SU-DHL-6 (cell line): ENCODE results near the gene LAPTM5.
A peak's percentile ranks its signal among the peaks of the same experiment; 100 is the strongest.

ENCODE experiments used
- H2AFZ ChIP-seq: fragments of 200-600 bp; sonication (generic); 2 replicates; pipeline ENCODE4 v1.6.1; 2014; ENCODE audit warnings: low read depth, mild to moderate bottlenecking, moderate library complexity, mixed read lengths, antibody characterized with exemption, low read length; ENCODE audit not compliant: severe bottlenecking
- H3F3A ChIP-seq: fragments of 200-600 bp; shearing (Covaris generic); 2 replicates; pipeline ENCODE4 v1.6.0; 2016; ENCODE audit warnings: antibody characterized with exemption, mild to moderate bottlenecking; ENCODE audit not compliant: insufficient read depth
- H3K27ac ChIP-seq: fragments of 200-600 bp; sonication (generic); 2 replicates; pipeline ENCODE4 v1.5.1; 2016; ENCODE audit warnings: low read depth, mild to moderate bottlenecking, low read length, moderate library complexity, mixed read lengths
- H3K27me3 ChIP-seq: fragments of 200-600 bp; sonication (generic), shearing (Covaris generic); 2 replicates; pipeline ENCODE4 v1.6.0; 2014; ENCODE audit warnings: mild to moderate bottlenecking, low read length
- H3K36me3 ChIP-seq: fragments of 200-600 bp; sonication (generic); 2 replicates; pipeline ENCODE4 v1.6.1; 2014; ENCODE audit warnings: mild to moderate bottlenecking, low read length, mixed read lengths
- H3K4me2 ChIP-seq: fragments of 300-600, 200-600 bp; shearing (Covaris generic), sonication (generic); 2 replicates; pipeline ENCODE4 v1.6.0; 2014; ENCODE audit warnings: low read length, low read depth, mild to moderate bottlenecking; ENCODE audit not compliant: poor library complexity, severe bottlenecking
- H3K4me3 ChIP-seq: fragments of 200-600 bp; sonication (generic); 2 replicates; pipeline ENCODE4 v1.5.1; 2014; ENCODE audit warnings: antibody characterized with exemption, low read length, mild to moderate bottlenecking, mixed read lengths; ENCODE audit not compliant: insufficient read depth, poor library complexity, severe bottlenecking
- H3K79me2 ChIP-seq: fragments of 200-600 bp; sonication (generic); 2 replicates; pipeline ENCODE4 v1.6.1; 2014; ENCODE audit warnings: mild to moderate bottlenecking, low read length, moderate library complexity; ENCODE audit not compliant: insufficient read depth
- H3K9ac ChIP-seq: fragments of 200-600 bp; sonication (generic); 2 replicates; pipeline ENCODE4 v1.7.0; 2014; ENCODE audit warnings: mild to moderate bottlenecking, low read length
- H3K9me2 ChIP-seq: fragments of 200-600 bp; sonication (generic); replicated peaks from 2 replicates; pipeline ENCODE4 v1.6.1; 2014; ENCODE audit warnings: low read length; ENCODE audit not compliant: insufficient read depth
- H3K9me3 ChIP-seq: fragments of 200-600 bp; sonication (generic); 2 replicates; pipeline ENCODE4 v1.6.1; 2014; ENCODE audit warnings: low read length, mixed read lengths; ENCODE audit not compliant: insufficient read depth
- H4K20me1 ChIP-seq: fragments of 200-600 bp; sonication (generic); 2 replicates; pipeline ENCODE4 v1.6.1; 2014; ENCODE audit warnings: low read depth, mild to moderate bottlenecking, antibody characterized with exemption, low read length, moderate library complexity, mixed read lengths
- CTCF ChIP-seq: fragments of 200-600 bp; sonication (generic); IDR thresholded peaks from one replicate; pipeline ENCODE4 v1.5.1; 2017; ENCODE audit warnings: antibody characterized with exemption, mild to moderate bottlenecking, low read length, moderate library complexity; ENCODE audit not compliant: insufficient read depth, poor library complexity, severe bottlenecking
- EZH2phosphoT487 ChIP-seq: fragments of 200-600 bp; sonication (generic), shearing (Covaris generic); conservative IDR thresholded peaks from 2 replicates; pipeline ENCODE4 v1.6.1; 2018; ENCODE audit warnings: mild to moderate bottlenecking, antibody characterized with exemption, low read length, moderate library complexity, mixed read lengths

Gene LAPTM5

DNA sequence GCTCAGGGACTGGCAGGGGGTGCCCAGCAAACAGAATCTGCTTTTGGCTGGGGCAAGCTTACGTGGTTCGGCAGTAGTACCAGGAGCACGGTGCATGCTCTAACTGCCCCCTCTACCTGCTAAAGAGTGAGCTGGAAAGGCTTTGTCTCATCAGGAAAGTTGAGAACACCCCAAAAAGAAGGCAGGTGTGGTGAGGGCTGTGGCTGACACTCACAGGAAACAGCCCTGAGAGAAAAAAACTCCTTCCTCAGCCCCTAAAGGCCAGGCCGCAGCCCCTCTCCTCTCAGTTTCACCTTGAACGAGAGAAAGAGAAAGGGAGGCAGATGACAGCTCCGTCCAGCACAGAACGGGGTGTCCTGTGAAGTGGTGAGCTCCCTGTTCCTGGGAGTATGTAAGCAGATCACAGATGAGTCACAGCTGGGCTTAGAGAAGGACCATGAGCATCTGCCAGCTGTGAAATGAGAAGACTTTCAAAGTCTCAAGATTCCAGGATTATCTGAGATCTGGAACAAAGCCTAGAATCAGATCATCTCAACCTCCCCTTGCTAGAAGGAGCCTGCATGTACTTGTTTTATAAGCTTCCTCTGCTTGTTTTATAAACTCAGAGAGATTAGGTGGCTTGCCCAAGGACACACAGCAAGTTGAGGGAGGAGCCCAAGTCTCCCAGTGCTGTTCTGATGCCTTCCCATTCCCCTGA is 13.4 kb downstream of the LAPTM5 start:
- H4K20me1 ChIP-seq = peaks cover 34% of the 10 kb centered on the region
- peaks cover 36% of the 10 kb centered on the region for H3F3A ChIP-seq
- H3K27ac ChIP-seq = peak overlapping the region; percentile 90
- no peaks in the 10 kb centered on the region for H3K27me3 ChIP-seq
- peaks cover 10% of the 10 kb centered on the region for H3K36me3 ChIP-seq
- H2AFZ ChIP-seq = no peak overlapping the region
- no peaks in the 10 kb centered on the region for H3K9me2 ChIP-seq
- no peak overlapping the region for H3K4me3 ChIP-seq
- H3K9ac ChIP-seq = peak overlapping the region; percentile 58
- no peaks in the 10 kb centered on the region for H3K9me3 ChIP-seq
- peaks cover 91% of the 10 kb centered on the region for H3K79me2 ChIP-seq
- peak overlapping the region; percentile 68 for H3K4me2 ChIP-seq
- TF ChIP-seq EZH2phosphoT487 (no peak), CTCF (no peak)

GRCh38 chr1:30743584-30744059 is 14.0 kb downstream of the LAPTM5 start:
- Histone ChIP-seq H3K79me2 (peaks cover 85% of the 10 kb centered on the region), H3K9ac (peak overlapping the region; percentile 58), H3K27me3 (no peaks in the 10 kb centered on the region), H3K27ac (peak overlapping the region; percentile 90), H3F3A (peaks cover 30% of the 10 kb centered on the region), H3K9me3 (no peaks in the 10 kb centered on the region), H4K20me1 (peaks cover 30% of the 10 kb centered on the region), H3K9me2 (no peaks in the 10 kb centered on the region), H3K36me3 (peaks cover 15% of the 10 kb centered on the region), H2AFZ (no peak overlapping the region), H3K4me3 (no peak overlapping the region), H3K4me2 (peak overlapping the region; percentile 68)
- TF ChIP-seq EZH2phosphoT487 (no peak), CTCF (no peak)

GRCh38 chr1:30742963-30743559 is 14.5 kb downstream of the LAPTM5 start:
- peak overlapping the region; percentile 90; the same call in 1 of the 2 replicates for H3K27ac ChIP-seq

More at GRCh38 chr1:30742963-30743559, 14.5 kb downstream of the LAPTM5 start:
- TF ChIP-seq CTCF (no peak), EZH2phosphoT487 (no peak)
- H3K36me3 ChIP-seq = peaks cover 15% of the 10 kb centered on the region
- no peak overlapping the region for H2AFZ ChIP-seq
- H3K4me3 ChIP-seq = no peak overlapping the region
- H4K20me1 ChIP-seq = peaks cover 30% of the 10 kb centered on the region
- H3K9me3 ChIP-seq = no peaks in the 10 kb centered on the region
- no peaks in the 10 kb centered on the region for H3K27me3 ChIP-seq
- H3K9ac ChIP-seq = no peak overlapping the region
- no peak overlapping the region for H3K4me2 ChIP-seq
- no peaks in the 10 kb centered on the region for H3K9me2 ChIP-seq
- H3K79me2 ChIP-seq = peaks cover 80% of the 10 kb centered on the region
- peaks cover 30% of the 10 kb centered on the region for H3F3A ChIP-seq
